AG04450 (cell line): ENCODE results near the gene EEF1AKMT4. TPM values are rescaled to one million over a fixed set of nuclear protein-coding genes. Genes with fewer than 3 reads are reported as not detected.
A peak's percentile ranks its signal among the peaks of the same experiment; 100 is the strongest.

Experiments used
- CTCF ChIA-PET: fragments of 300-600, 350-600 bp; formaldehyde crosslinking; extraction: SDS; loops from one replicate; lab custom pipeline; 2022; ENCODE audit warnings: antibody characterized with exemption, inconsistent platforms; lab: Charles Lee
- POLR2A ChIA-PET: fragments of 350-600 bp; formaldehyde crosslinking; extraction: SDS; loops from one replicate; lab custom pipeline; 2021; ENCODE audit warnings: antibody characterized with exemption, inconsistent platforms; lab: Yijun Ruan, JAX
- DNase-seq: peaks from one replicate; pipeline ENCODE4 v3.0.0-alpha.2; 2011; ENCODE audit warnings: low read depth, low spot score
- H3K27ac ChIP-seq: one replicate; pipeline ENCODE4 v1.5.1; 2012; ENCODE audit warnings: low read depth, low read length, control low read depth
- H3K27me3 ChIP-seq: one replicate; pipeline ENCODE4 v1.6.0; 2012; ENCODE audit warnings: low read length; ENCODE audit not compliant: control insufficient read depth, insufficient read depth
- H3K4me3 ChIP-seq: 2 replicates; pipeline ENCODE4 v1.5.1; 2011; ENCODE audit warnings: mild to moderate bottlenecking, low read depth, low read length, control low read depth
- H3K9me3 ChIP-seq: 2 replicates; pipeline ENCODE4 v1.5.1; 2012; ENCODE audit warnings: low read length; ENCODE audit not compliant: control insufficient read depth, insufficient read depth
- CTCF ChIP-seq: IDR thresholded peaks from 2 replicates; pipeline ENCODE4 v1.5.1; 2011; ENCODE audit warnings: low read depth, low read length, control low read depth, inconsistent platforms
- polyA plus RNA-seq: library from polyadenylated mRNA; depleted of rRNA; stranded (reverse); fragments of >200 nt; gene quantifications from 2 replicates; pipeline ENCODE4 v1.2.3, GENCODE V29; 2011

Gene EEF1AKMT4
- polyA plus RNA-seq, 1 experiment, result 3.2 TPM

GRCh38 chr3:184299488-184300377 lies 50.3 kb downstream of the EEF1AKMT4 start:
- DNase-seq, result no peak
- Histone ChIP-seq H3K27me3 (peaks cover 5% of the 10 kb centered on the region), H3K9me3 (no peaks in the 10 kb centered on the region; the same call in 1 of the 2 replicates), H3K4me3 (peak overlapping the region; percentile 98), H3K27ac (peak overlapping the region; percentile 86)
- no peak for TF ChIP-seq CTCF
- ChIA-PET CTCF (interaction anchor here (0.8 kb wide), 1 partner anchor 10 kb away, joined by 3 read pairs; no protein-coding TSS in a partner anchor), POLR2A (interaction anchor here (0.7 to 1.8 kb wide), 2 partner anchors 16 to 123 kb away, joined by 3 to 7 read pairs; no protein-coding TSS in a partner anchor)

GRCh38 chr3:184300378-184300720 lies 50.9 kb downstream of the EEF1AKMT4 start:
- Histone ChIP-seq H3K9me3 (no peaks in the 10 kb centered on the region; the same call in 1 of the 2 replicates), H3K27me3 (peaks cover 2% of the 10 kb centered on the region), H3K4me3 (peak overlapping the region; percentile 98), H3K27ac (peak overlapping the region; percentile 86)
- ChIA-PET POLR2A (interaction anchor here (0.6 to 1.8 kb wide), 2 partner anchors 15 to 62 kb away, joined by 3 to 7 read pairs; partner anchors contain the start of genes CLCN2 and POLR2H), CTCF (no interaction called here)
- DNase-seq, result no peak
- no peak for TF ChIP-seq CTCF

- DNase-seq, result no peak
- H3K9me3 ChIP-seq, result no peaks in the 10 kb centered on the region
- CTCF ChIA-PET, result interaction anchor here (1.0 to 2.1 kb wide), 2 partner anchors 48 to 55 kb away, joined by 3 to 4 read pairs; no protein-coding TSS in a partner anchor
- POLR2A ChIA-PET, result interaction anchor here (0.7 kb wide), 2 partner anchors 8 to 397 kb away, joined by 3 to 5 read pairs; no protein-coding TSS in a partner anchor
- peak; percentile 39 for TF ChIP-seq CTCF
- no peak overlapping the region for H3K4me3 ChIP-seq
- no peaks in the 10 kb centered on the region for H3K27me3 ChIP-seq
- H3K27ac ChIP-seq, result no peak overlapping the region
Observed at GRCh38 chr3:184305577-184305976, 56.1 kb downstream of the EEF1AKMT4 start.

- DNase-seq, result no peak
- TF ChIP-seq CTCF, result no peak
- no peaks in the 10 kb centered on the region for H3K27me3 ChIP-seq
- no peaks in the 10 kb centered on the region for H3K9me3 ChIP-seq
- POLR2A ChIA-PET, result interaction anchor here (0.7 kb wide), 1 partner anchor 7 kb away, joined by 3 read pairs; no protein-coding TSS in a partner anchor
- no peak overlapping the region for H3K27ac ChIP-seq
- H3K4me3 ChIP-seq, result no peak overlapping the region
- CTCF ChIA-PET, result interaction anchor here (1.0 to 2.1 kb wide), 2 partner anchors 47 to 54 kb away, joined by 3 to 4 read pairs; no protein-coding TSS in a partner anchor
Observed at GRCh38 chr3:184306341-184306972, 57.0 kb downstream of the EEF1AKMT4 start.
